HEK293 (cell line): ENCODE data around the gene HIPK4.

ENCODE experiments used
- CTCF ChIA-PET: fragments of 350-600 bp; formaldehyde crosslinking; extraction: SDS; loops from one replicate; lab custom pipeline; 2021; ENCODE audit warnings: antibody characterized with exemption; lab: Yijun Ruan, JAX
- POLR2A ChIA-PET: fragments of 300-600 bp; formaldehyde crosslinking; extraction: SDS; loops from one replicate; lab custom pipeline; 2020; ENCODE audit warnings: antibody characterized with exemption, inconsistent platforms; lab: Yijun Ruan, JAX
- H3K27ac ChIP-seq: fragments of 200-500 bp; sonication (Bioruptor generic); 2 replicates; pipeline ENCODE4 v1.5.1; 2014; ENCODE audit warnings: low read depth, low read length, control low read depth, inconsistent platforms; ENCODE audit errors: extremely low read depth
- H3K36me3 ChIP-seq, 2 experiments: fragments of 200-500 bp in 1 of 2; sonication (Bioruptor generic) in 1 of 2; 1 replicate in 1 of 2; 2 replicates in 1 of 2; pipeline ENCODE4 v1.5.1; 2014 to 2017; ENCODE audit warnings: inconsistent platforms in 2 of 2, low read length in 2 of 2; ENCODE audit not compliant: control insufficient read depth in 2 of 2, insufficient read depth in 1 of 2
- H3K4me1 ChIP-seq: fragments of 200-500 bp; sonication (Bioruptor generic); 2 replicates; pipeline ENCODE4 v1.5.1; 2014; ENCODE audit warnings: mild to moderate bottlenecking, low read length, inconsistent platforms; ENCODE audit not compliant: control insufficient read depth, insufficient read depth
- H3K4me3 ChIP-seq: 2 replicates; pipeline ENCODE4 v1.5.1; 2011; ENCODE audit warnings: low read depth, mild to moderate bottlenecking, control low read depth, low read length, moderate library complexity
- H3K9me3 ChIP-seq: fragments of 200-500 bp; sonication (Bioruptor generic); 2 replicates; pipeline ENCODE4 v1.5.1; 2014; ENCODE audit warnings: low read depth, low read length, inconsistent platforms; ENCODE audit not compliant: control insufficient read depth, insufficient read depth
- ZFHX2 ChIP-seq: fragments of 450-650 bp; formaldehyde crosslinking; conservative IDR thresholded peaks from 2 replicates; pipeline ENCODE4 v1.5.1; 2016; ENCODE audit warnings: missing biosample characterization, missing genetic modification characterization
- ZNF121 ChIP-seq: fragments of 450-650 bp; formaldehyde crosslinking; IDR thresholded peaks from 2 replicates; pipeline ENCODE4 v1.5.1; 2016; ENCODE audit warnings: missing biosample characterization, missing genetic modification characterization
- ZNF335 ChIP-seq: fragments of 450-650 bp; formaldehyde crosslinking; conservative IDR thresholded peaks from 2 replicates; pipeline ENCODE4 v1.5.1; 2016; ENCODE audit warnings: missing biosample characterization, missing genetic modification characterization
- ZNF837 ChIP-seq: fragments of 450-650 bp; formaldehyde crosslinking; IDR thresholded peaks from 2 replicates; pipeline ENCODE4 v1.5.1; 2016; ENCODE audit warnings: missing biosample characterization, missing genetic modification characterization
- TF ChIP-seq, protein P1 (sequence below): fragments of 450-650 bp; formaldehyde crosslinking; IDR thresholded peaks from 2 replicates; pipeline ENCODE4 v1.5.1; 2016; ENCODE audit warnings: missing biosample characterization, missing genetic modification characterization
- TF ChIP-seq, protein P2 (sequence below): fragments of 450-650 bp; formaldehyde crosslinking; IDR thresholded peaks from 2 replicates; pipeline ENCODE4 v1.5.1; 2017; ENCODE audit warnings: missing biosample characterization, mild to moderate bottlenecking, missing genetic modification characterization, moderate library complexity
- TF ChIP-seq, protein P3 (sequence below): fragments of 450-650 bp; formaldehyde crosslinking; IDR thresholded peaks from 2 replicates; pipeline ENCODE4 v1.5.1; 2017; ENCODE audit warnings: missing biosample characterization, missing genetic modification characterization
- TF ChIP-seq, protein P4 (sequence below): fragments of 450-650 bp; formaldehyde crosslinking; IDR thresholded peaks from 2 replicates; pipeline ENCODE4 v1.5.1; 2016; ENCODE audit warnings: missing biosample characterization, missing genetic modification characterization, low read depth
- TF ChIP-seq, protein P5 (sequence below): fragments of 450-650 bp; formaldehyde crosslinking; IDR thresholded peaks from 2 replicates; pipeline ENCODE4 v1.5.1; 2016; ENCODE audit warnings: missing biosample characterization, missing genetic modification characterization

The HIPK4 gene

DNA sequence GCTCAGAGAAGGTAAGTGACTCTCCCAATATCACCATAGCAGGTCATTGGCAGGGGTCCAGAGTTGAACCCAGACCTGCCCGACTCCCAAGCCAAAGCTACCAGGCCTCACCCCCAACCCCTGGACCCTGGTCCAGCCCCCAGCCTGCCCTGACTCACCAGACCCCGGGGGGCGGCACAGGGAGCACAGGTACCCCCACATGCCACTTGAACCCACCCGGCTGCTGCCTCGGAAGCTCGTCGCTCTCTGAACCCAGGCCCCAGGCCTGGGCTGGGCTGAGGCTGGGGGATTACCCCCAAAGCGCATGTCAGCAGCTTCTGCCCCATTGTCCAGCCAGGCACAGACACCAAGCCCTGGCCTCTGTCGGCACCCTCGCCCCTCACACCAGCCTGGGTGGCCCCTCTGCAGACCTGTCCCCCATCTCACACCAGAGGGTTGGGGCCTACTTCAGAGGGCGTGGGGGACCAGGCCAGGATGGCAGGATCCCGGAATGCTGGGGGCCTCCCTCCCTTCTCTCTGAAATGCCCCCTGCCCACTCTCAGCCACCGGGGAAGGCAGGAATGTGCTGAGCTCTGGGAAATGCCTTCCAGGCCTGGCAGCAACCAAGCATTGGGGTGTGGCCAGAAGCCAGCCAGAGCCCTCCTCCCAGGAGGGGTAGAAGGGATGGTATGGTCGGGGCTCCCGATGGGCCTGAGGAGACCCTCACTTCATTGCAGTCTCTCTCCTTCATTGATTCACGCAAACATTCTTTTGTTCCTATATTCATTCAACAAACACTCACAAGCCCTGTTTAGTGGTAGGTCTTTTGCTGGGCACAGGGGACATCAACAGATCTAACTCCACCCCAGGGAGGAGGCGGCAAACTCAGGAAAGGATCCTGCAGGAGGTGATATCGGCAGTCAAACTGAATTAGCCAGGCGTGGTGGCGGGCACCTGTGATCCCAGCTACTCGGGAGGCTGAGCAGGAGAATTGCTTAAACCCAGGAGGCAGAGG, 24.9 kb upstream of the HIPK4 start (continued):
- TF ChIP-seq, protein P1, sequence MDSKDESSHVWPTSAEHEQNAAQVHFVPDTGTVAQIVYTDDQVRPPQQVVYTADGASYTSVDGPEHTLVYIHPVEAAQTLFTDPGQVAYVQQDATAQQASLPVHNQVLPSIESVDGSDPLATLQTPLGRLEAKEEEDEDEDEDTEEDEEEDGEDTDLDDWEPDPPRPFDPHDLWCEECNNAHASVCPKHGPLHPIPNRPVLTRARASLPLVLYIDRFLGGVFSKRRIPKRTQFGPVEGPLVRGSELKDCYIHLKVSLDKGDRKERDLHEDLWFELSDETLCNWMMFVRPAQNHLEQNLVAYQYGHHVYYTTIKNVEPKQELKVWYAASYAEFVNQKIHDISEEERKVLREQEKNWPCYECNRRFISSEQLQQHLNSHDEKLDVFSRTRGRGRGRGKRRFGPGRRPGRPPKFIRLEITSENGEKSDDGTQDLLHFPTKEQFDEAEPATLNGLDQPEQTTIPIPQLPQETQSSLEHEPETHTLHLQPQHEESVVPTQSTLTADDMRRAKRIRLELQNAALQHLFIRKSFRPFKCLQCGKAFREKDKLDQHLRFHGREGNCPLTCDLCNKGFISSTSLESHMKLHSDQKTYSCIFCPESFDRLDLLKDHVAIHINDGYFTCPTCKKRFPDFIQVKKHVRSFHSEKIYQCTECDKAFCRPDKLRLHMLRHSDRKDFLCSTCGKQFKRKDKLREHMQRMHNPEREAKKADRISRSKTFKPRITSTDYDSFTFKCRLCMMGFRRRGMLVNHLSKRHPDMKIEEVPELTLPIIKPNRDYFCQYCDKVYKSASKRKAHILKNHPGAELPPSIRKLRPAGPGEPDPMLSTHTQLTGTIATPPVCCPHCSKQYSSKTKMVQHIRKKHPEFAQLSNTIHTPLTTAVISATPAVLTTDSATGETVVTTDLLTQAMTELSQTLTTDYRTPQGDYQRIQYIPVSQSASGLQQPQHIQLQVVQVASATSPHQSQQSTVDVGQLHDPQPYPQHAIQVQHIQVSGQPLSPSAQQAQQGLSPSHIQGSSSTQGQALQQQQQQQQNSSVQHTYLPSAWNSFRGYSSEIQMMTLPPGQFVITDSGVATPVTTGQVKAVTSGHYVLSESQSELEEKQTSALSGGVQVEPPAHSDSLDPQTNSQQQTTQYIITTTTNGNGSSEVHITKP (tag by site-specific recombination) = peak; percentile 54; the same call in 1 of the 2 replicates

DNA sequence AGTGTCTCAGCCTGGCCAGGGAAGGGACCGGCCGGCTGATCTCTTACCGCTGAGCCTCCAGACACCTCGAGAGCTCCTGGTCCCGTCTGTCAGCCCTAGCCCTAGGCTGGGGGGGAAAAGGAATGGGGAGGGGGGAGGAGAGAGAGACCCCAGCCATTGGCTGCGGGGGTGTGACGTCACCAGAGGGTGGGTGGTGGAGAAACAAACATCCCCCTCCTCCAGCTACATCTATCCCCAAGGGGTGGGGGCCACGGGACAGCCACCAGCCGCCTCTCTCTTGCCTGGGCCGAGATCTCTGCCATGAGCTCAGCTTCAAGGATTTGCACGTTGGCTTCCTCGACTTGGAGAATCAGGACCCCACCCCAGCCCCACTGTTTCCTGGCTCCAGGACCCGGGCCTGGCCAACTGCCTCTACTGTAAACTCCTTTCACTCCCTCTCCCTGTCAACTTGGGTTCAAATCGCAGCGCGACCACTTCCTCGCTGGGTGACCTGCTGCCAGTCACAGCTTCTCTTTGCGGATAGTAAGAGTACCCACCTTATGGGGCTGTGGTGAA, 23.4 kb upstream of the HIPK4 start, which contains the start of gene PRX:
TSS of gene PRX (minus strand) at position 88 of the 555 bp plus-strand sequence. CDS start 5,446 bp downstream, outside the sequence.
- TF ChIP-seq, protein P2, sequence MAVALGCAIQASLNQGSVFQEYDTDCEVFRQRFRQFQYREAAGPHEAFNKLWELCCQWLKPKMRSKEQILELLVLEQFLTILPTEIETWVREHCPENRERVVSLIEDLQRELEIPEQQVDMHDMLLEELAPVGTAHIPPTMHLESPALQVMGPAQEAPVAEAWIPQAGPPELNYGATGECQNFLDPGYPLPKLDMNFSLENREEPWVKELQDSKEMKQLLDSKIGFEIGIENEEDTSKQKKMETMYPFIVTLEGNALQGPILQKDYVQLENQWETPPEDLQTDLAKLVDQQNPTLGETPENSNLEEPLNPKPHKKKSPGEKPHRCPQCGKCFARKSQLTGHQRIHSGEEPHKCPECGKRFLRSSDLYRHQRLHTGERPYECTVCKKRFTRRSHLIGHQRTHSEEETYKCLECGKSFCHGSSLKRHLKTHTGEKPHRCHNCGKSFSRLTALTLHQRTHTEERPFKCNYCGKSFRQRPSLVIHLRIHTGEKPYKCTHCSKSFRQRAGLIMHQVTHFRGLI (tag by site-specific recombination) = no peak
- no peak for TF ChIP-seq ZNF121 (tag by site-specific recombination)
- TF ChIP-seq, protein P3, sequence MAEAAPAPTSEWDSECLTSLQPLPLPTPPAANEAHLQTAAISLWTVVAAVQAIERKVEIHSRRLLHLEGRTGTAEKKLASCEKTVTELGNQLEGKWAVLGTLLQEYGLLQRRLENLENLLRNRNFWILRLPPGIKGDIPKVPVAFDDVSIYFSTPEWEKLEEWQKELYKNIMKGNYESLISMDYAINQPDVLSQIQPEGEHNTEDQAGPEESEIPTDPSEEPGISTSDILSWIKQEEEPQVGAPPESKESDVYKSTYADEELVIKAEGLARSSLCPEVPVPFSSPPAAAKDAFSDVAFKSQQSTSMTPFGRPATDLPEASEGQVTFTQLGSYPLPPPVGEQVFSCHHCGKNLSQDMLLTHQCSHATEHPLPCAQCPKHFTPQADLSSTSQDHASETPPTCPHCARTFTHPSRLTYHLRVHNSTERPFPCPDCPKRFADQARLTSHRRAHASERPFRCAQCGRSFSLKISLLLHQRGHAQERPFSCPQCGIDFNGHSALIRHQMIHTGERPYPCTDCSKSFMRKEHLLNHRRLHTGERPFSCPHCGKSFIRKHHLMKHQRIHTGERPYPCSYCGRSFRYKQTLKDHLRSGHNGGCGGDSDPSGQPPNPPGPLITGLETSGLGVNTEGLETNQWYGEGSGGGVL (tag by site-specific recombination) = peak; percentile 49; the same call in 1 of the 2 replicates
- TF ChIP-seq ZNF837 = no peak
- TF ChIP-seq, protein P4, sequence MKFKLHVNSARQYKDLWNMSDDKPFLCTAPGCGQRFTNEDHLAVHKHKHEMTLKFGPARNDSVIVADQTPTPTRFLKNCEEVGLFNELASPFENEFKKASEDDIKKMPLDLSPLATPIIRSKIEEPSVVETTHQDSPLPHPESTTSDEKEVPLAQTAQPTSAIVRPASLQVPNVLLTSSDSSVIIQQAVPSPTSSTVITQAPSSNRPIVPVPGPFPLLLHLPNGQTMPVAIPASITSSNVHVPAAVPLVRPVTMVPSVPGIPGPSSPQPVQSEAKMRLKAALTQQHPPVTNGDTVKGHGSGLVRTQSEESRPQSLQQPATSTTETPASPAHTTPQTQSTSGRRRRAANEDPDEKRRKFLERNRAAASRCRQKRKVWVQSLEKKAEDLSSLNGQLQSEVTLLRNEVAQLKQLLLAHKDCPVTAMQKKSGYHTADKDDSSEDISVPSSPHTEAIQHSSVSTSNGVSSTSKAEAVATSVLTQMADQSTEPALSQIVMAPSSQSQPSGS = peak; percentile 52; the same call in 1 of the 2 replicates
- peak; percentile 50 for TF ChIP-seq ZFHX2
- 0 out of 2 replicates have a peak, but pooled peaks have one; percentile 20 for TF ChIP-seq ZNF335 (tag by site-specific recombination)
- TF ChIP-seq, protein P5, sequence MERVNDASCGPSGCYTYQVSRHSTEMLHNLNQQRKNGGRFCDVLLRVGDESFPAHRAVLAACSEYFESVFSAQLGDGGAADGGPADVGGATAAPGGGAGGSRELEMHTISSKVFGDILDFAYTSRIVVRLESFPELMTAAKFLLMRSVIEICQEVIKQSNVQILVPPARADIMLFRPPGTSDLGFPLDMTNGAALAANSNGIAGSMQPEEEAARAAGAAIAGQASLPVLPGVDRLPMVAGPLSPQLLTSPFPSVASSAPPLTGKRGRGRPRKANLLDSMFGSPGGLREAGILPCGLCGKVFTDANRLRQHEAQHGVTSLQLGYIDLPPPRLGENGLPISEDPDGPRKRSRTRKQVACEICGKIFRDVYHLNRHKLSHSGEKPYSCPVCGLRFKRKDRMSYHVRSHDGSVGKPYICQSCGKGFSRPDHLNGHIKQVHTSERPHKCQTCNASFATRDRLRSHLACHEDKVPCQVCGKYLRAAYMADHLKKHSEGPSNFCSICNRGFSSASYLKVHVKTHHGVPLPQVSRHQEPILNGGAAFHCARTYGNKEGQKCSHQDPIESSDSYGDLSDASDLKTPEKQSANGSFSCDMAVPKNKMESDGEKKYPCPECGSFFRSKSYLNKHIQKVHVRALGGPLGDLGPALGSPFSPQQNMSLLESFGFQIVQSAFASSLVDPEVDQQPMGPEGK (tag by site-specific recombination) = peak; percentile 39; the same call in 1 of the 2 replicates
- TF ChIP-seq, all 188 proteins: peak for 5
- no peak within 1 kb of the TSS for H3K4me3 ChIP-seq
- CTCF ChIA-PET = interaction anchor here (0.6 to 2.0 kb wide), 6 partner anchors 11 to 203 kb away, joined by 3 to 9 read pairs (median 4); partner anchors contain the start of gene SERTAD1
- peaks cover 8% of the 10 kb centered on the region; the same call in 1 of the 2 replicates for H3K4me1 ChIP-seq
- H3K9me3 ChIP-seq = no peaks in the 10 kb centered on the region
- POLR2A ChIA-PET = interaction anchor here (1.3 to 5.5 kb wide), 5 partner anchors 7 to 65 kb away, joined by 3 to 38 read pairs (median 8); partner anchors contain the start of genes BLVRB, C19orf47, PLD3 and SERTAD1
- no peaks in the 10 kb centered on the region for H3K36me3 ChIP-seq
- H3K27ac ChIP-seq = peak within 1 kb of the TSS; percentile 30; the same call in 1 of the 2 replicates
